Endothelial cell of umbilical vein (primary cell): ENCODE data around the gene ADGRE1. TPM values are rescaled to one million over a fixed set of nuclear protein-coding genes. Genes with fewer than 3 reads are reported as not detected.

Source experiments
- BruUV-seq: library from RNA; stranded (reverse); fragments of 400-500 nt; replicated peaks from 2 replicates; lab custom pipeline; 2021; lab: Mats Ljungman, UMichigan
- CTCF ChIA-PET: fragments of 300-600, 350-600 bp; sonication (Branson Sonifier 250); formaldehyde crosslinking; loops from one replicate; lab custom pipeline; 2021; ENCODE audit warnings: antibody characterized with exemption, inconsistent platforms; lab: Charles Lee
- POLR2A ChIA-PET: fragments of 300-600, 350-600 bp; sonication (Branson Sonifier 250); formaldehyde crosslinking; loops from one replicate; lab custom pipeline; 2021; ENCODE audit warnings: antibody characterized with exemption, inconsistent platforms; lab: Charles Lee
- DNase-seq: peaks from one replicate; pipeline ENCODE4 v3.0.0-alpha.2; 2011; ENCODE audit warnings: low read depth, low spot score
- FAIRE-seq: peaks from 2 replicates; lab custom pipeline; 2011; peaks lifted over from hg19 to GRCh38; lab: Jason Lieb, UNC
- H2AFZ ChIP-seq: 2 replicates; pipeline ENCODE4 v1.6.0; 2012; ENCODE audit warnings: low read depth, low read length, control low read depth, inconsistent platforms
- H3K27ac ChIP-seq: 2 replicates; pipeline ENCODE4 v1.5.1; 2011; ENCODE audit warnings: low read depth, mild to moderate bottlenecking, control low read depth, low read length, moderate library complexity; ENCODE audit not compliant: insufficient read depth
- H3K27me3 ChIP-seq, 2 experiments: 2 replicates each; pipeline versions ENCODE4 v1.6.0 to v1.6.1; 2011; ENCODE audit warnings: low read length in 2 of 2, mixed read lengths in 1 of 2; ENCODE audit not compliant: control insufficient read depth in 2 of 2, insufficient read depth in 2 of 2
- H3K36me3 ChIP-seq, 2 experiments: 2 replicates in 1 of 2; 3 replicates in 1 of 2; pipeline ENCODE4 v1.5.1; 2011; ENCODE audit warnings: low read length in 2 of 2, mild to moderate bottlenecking in 1 of 2, moderate library complexity in 1 of 2; ENCODE audit not compliant: control insufficient read depth in 2 of 2, insufficient read depth in 2 of 2; ENCODE audit errors: extremely low read depth in 1 of 2
- H3K4me1 ChIP-seq: 3 replicates; pipeline ENCODE4 v1.5.1; 2011; ENCODE audit warnings: mild to moderate bottlenecking, low read length; ENCODE audit not compliant: control insufficient read depth, insufficient read depth; ENCODE audit errors: extremely low read depth
- H3K4me2 ChIP-seq: 2 replicates; pipeline ENCODE4 v1.6.1; 2011; ENCODE audit warnings: low read length, control low read depth, mixed read lengths; ENCODE audit not compliant: insufficient read depth
- H3K4me3 ChIP-seq, 3 experiments: fragments of 200-600 bp in 1 of 3; sonication (generic), shearing (Covaris generic) in 1 of 3; replicated peaks in 1 of 3; 2 replicates each; pipeline ENCODE4 v1.5.1; 2011 to 2016; ENCODE audit warnings: control low read depth in 3 of 3, low read length in 3 of 3, mild to moderate bottlenecking in 2 of 3, inconsistent platforms in 1 of 3, low read depth in 1 of 3, moderate library complexity in 1 of 3; ENCODE audit not compliant: insufficient read depth in 1 of 3
- H3K79me2 ChIP-seq: 2 replicates; pipeline ENCODE4 v1.6.0; 2012; ENCODE audit warnings: low read length, inconsistent platforms; ENCODE audit not compliant: control insufficient read depth, insufficient read depth
- H3K9ac ChIP-seq: replicated peaks from 2 replicates; pipeline ENCODE3; 2011; ENCODE audit warnings: low read length, control low read depth; ENCODE audit not compliant: insufficient read depth; ENCODE audit errors: extremely low read depth
- H3K9me1 ChIP-seq: replicated peaks from 3 replicates; pipeline ENCODE4 v1.6.0; 2011; ENCODE audit warnings: mild to moderate bottlenecking, low read length; ENCODE audit not compliant: control insufficient read depth, insufficient read depth; ENCODE audit errors: extremely low read depth
- H3K9me3 ChIP-seq: replicated peaks from 2 replicates; pipeline ENCODE4 v1.5.1; 2012; ENCODE audit warnings: low read length, inconsistent platforms; ENCODE audit not compliant: control insufficient read depth, insufficient read depth
- H4K20me1 ChIP-seq: replicated peaks from 2 replicates; pipeline ENCODE3; 2011; ENCODE audit warnings: mild to moderate bottlenecking, low read length; ENCODE audit not compliant: control insufficient read depth, insufficient read depth; ENCODE audit errors: extremely low read depth
- CTCF ChIP-seq, 2 donors: IDR thresholded peaks; 1 replicate in 1 of 2; 2 replicates in 1 of 2; pipeline ENCODE4 v1.5.1; 2011; ENCODE audit warnings: low read length in 2 of 2, mild to moderate bottlenecking in 2 of 2, moderate library complexity in 2 of 2, control low read depth in 1 of 2, inconsistent platforms in 1 of 2, low read depth in 1 of 2; ENCODE audit not compliant: insufficient read depth in 1 of 2; ENCODE audit errors: extremely low read depth in 1 of 2
- EZH2 ChIP-seq: IDR thresholded peaks from 2 replicates; pipeline ENCODE4 v1.6.1; 2012; ENCODE audit warnings: borderline replicate concordance, low read depth, mild to moderate bottlenecking, moderate library complexity, low read length, inconsistent platforms; ENCODE audit not compliant: severe bottlenecking
- FOS ChIP-seq: IDR thresholded peaks from 2 replicates; pipeline ENCODE4 v1.6.1; 2011; ENCODE audit warnings: mild to moderate bottlenecking, low read length, moderate library complexity, borderline replicate concordance; ENCODE audit not compliant: insufficient read depth
- GATA2 ChIP-seq: IDR thresholded peaks from 2 replicates; pipeline ENCODE4 v1.7.0; 2011; ENCODE audit warnings: low read depth, mild to moderate bottlenecking, moderate library complexity, mixed read lengths, low read length; ENCODE audit not compliant: insufficient read length, insufficient read depth
- JUN ChIP-seq: IDR thresholded peaks from 2 replicates; pipeline ENCODE4 v1.6.1; 2011; ENCODE audit warnings: borderline replicate concordance, low read depth; ENCODE audit not compliant: insufficient read length, insufficient read depth
- MAX ChIP-seq: IDR thresholded peaks from 2 replicates; pipeline ENCODE4 v1.6.1; 2011; ENCODE audit not compliant: insufficient read depth, insufficient read length
- MYC ChIP-seq: IDR thresholded peaks from one replicate; pipeline ENCODE4 v1.6.1; 2011; ENCODE audit warnings: mild to moderate bottlenecking, low read depth, low read length
- POLR2A ChIP-seq: IDR thresholded peaks from 2 replicates; pipeline ENCODE4 v1.6.1; 2012; ENCODE audit warnings: low read depth, mild to moderate bottlenecking, control low read depth, low read length
- POLR2AphosphoS5 ChIP-seq: IDR thresholded peaks from 2 replicates; pipeline ENCODE4 v1.6.1; 2012; ENCODE audit warnings: low read depth, mild to moderate bottlenecking, control low read depth, low read length, moderate library complexity; ENCODE audit not compliant: insufficient read depth
- dilution Hi-C: fragments of 300-500 bp; cut with MboI; formaldehyde crosslinking; loops from one replicate; pipeline ENCODE4 v1.15.0; 2019; ENCODE audit warnings: low sequenced_read_pairs; ENCODE audit not compliant: extremely low pct_ligation_motif_present
- intact Hi-C: fragments of 100-400 bp; cut with micrococcal nuclease; formaldehyde crosslinking; loops from one replicate; pipeline ENCODE4 v1.10.0; 2022
- polyA plus RNA-seq, 4 experiments: library from polyadenylated mRNA; depleted of rRNA in 3 of 4; stranded (reverse) in 3 of 4; unstranded in 1 of 4; fragments of >200 nt; gene quantifications; 2 replicates each; pipeline versions ENCODE4 v1.2.1 to v1.2.3, GENCODE V29; 2011 to 2012; ENCODE audit warnings: missing spikeins in 1 of 4
- total RNA-seq: library from RNA; stranded (reverse); gene quantifications from 2 replicates; pipeline ENCODE4 v1.2.3, GENCODE V29; 2021

ADGRE1 gene
- total and polyA plus RNA-seq, 2 donors (not counting 3 experiments of a cell fraction or from before 2014, with no cell fraction given) = not detected

DNA sequence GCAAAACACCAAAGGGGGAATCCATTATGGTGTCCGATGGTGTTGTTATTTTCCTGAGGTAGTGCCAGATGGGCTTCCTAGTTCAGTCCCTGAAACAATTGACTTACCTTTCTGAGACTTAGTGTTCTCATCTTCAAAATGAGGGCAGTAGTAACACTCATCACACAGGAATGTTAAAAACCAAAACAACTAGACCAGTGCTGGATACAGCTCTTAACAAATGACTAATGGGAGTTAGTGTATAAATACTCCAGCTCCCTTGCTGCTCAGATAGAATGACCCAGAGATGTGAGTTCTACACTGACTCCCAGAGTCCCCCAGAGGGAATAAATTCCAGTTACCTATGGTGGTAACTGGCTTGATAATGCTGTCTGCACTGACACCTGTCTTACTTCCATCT lies 84.0 kb downstream of the ADGRE1 start:
- H3K4me2 ChIP-seq = no peak overlapping the region
- no peaks in the 10 kb centered on the region for H3K4me1 ChIP-seq
- H3K27me3 ChIP-seq = no peaks in the 10 kb centered on the region
- no peak for DNase-seq
- no TSS peak for BruUV-seq
- H3K9me1 ChIP-seq = no peaks in the 10 kb centered on the region
- ChIA-PET CTCF (interaction anchor here (0.6 to 1.0 kb wide), 3 partner anchors 29 to 850 kb away, joined by 3 read pairs; partner anchors contain the start of gene ZNF557), POLR2A (no interaction called here)
- H3K27ac ChIP-seq = no peak overlapping the region
- intact Hi-C loops (no loop called here), dilution Hi-C loops (no loop called here)
- no peak for FAIRE-seq
- no peaks in the 10 kb centered on the region for H3K9me3 ChIP-seq
- H3K36me3 ChIP-seq = no peaks in the 10 kb centered on the region
- no peak overlapping the region for H3K4me3 ChIP-seq
- H3K79me2 ChIP-seq = no peaks in the 10 kb centered on the region
- no peak for TF ChIP-seq MAX
- no peak for TF ChIP-seq FOS
- TF ChIP-seq CTCF (IDR thresholded peaks at IDR 0.05; ENCODE audit: extremely low read depth in 1 of 2, insufficient read depth in 1 of 2, low read depth in 1 of 2, low read length in 2 of 2) = no peak
- no peak for TF ChIP-seq JUN
- no peak for TF ChIP-seq MYC
- no peak for TF ChIP-seq EZH2
- no peak for TF ChIP-seq POLR2A
- no peak for TF ChIP-seq POLR2AphosphoS5
- TF ChIP-seq GATA2 = no peak
- no peak overlapping the region for H3K9ac ChIP-seq
- no peak overlapping the region for H2AFZ ChIP-seq
- no peaks in the 10 kb centered on the region for H4K20me1 ChIP-seq
